Measurements from ENCODE around the gene FN1. TPM values are rescaled to one million over a fixed set of nuclear protein-coding genes. Genes with fewer than 3 reads are reported as not detected.

Gene FN1
- total RNA-seq, 2 donors from 2014 or later, result 115 to 315 TPM

GRCh38 chr2:215319500-215319899 lies 116.4 kb downstream of the FN1 start:
- intact Hi-C loops (cut with DNase I), result no loop called here
- Histone ChIP-seq H3K4me3 (no peak overlapping the region), H3K9ac (ENCODE audit: low read depth in 2 of 2, low read length in 2 of 2) (no peak overlapping the region), H3K9me3 (no peaks in the 10 kb centered on the region), H3K36me3 (no peaks in the 10 kb centered on the region), H3K27ac (no peak overlapping the region), H3K27me3 (no peaks in the 10 kb centered on the region), H3K4me1 (no peaks in the 10 kb centered on the region)
- TF ChIP-seq CTCF (IDR thresholded peaks at IDR 0.05), result no peak
- DNase-seq, result no peak

DNA sequence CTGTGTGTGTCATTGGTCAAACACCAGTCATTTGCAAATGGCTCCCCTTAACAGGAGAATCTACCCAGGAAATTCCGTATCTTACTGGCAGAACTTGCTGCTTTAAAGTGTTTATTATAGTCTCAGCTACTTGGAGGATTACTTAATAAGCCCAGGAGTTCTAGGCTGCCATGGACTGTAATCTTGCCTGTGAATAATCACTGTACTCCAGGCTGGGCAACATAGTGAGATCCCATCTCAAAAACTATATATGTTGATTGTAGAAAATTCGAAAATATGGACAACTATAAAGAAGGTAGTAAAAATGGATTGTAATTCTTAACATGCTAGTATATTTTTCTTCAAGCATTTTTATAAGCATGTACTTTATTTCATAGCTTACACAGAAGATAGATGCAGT lies 119.5 kb downstream of the FN1 start:
- no peak for DNase-seq
- no peak overlapping the region for H3K27ac ChIP-seq
- H3K9me3 ChIP-seq, result no peaks in the 10 kb centered on the region
- TF ChIP-seq CTCF (IDR thresholded peaks at IDR 0.05), result no peak
- H3K4me1 ChIP-seq, result no peaks in the 10 kb centered on the region
- H3K27me3 ChIP-seq, result no peaks in the 10 kb centered on the region
- no peaks in the 10 kb centered on the region for H3K36me3 ChIP-seq
- H3K4me3 ChIP-seq, result no peak overlapping the region
- H3K9ac ChIP-seq (ENCODE audit: low read depth in 2 of 2, low read length in 2 of 2), result no peak overlapping the region
- intact Hi-C loops (cut with DNase I), result no loop called here

DNA sequence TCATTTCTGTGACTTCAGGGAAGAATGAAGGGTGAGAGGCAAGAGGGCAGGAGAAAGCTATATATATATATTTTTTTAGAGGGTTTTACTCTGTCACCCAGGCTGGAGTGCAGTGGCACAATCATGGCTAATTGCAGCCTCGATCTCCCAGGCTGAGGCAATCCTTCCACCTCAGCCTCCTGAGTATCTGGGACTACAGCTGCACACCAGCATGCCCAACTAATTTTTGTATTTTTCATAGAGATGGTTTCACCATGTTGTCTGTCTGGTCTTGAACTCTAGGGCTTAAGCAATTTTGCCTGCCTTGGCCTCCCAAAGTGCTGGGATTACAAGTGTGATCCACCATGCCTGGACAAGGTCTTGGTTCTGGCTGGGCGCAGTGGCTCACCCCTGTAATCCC lies 120.6 kb downstream of the FN1 start:
- no peaks in the 10 kb centered on the region for H3K27me3 ChIP-seq
- H3K9ac ChIP-seq (ENCODE audit: low read depth in 2 of 2, low read length in 2 of 2), result no peak overlapping the region
- H3K27ac ChIP-seq, result no peak overlapping the region
- TF ChIP-seq CTCF (IDR thresholded peaks at IDR 0.05), result no peak
- intact Hi-C loops (cut with DNase I), result no loop called here
- no peaks in the 10 kb centered on the region for H3K4me1 ChIP-seq
- H3K9me3 ChIP-seq, result no peaks in the 10 kb centered on the region
- no peaks in the 10 kb centered on the region for H3K36me3 ChIP-seq
- no peak for DNase-seq
- H3K4me3 ChIP-seq, result no peak overlapping the region

- H3K27ac ChIP-seq, result no peak overlapping the region
- H3K4me3 ChIP-seq, result no peak overlapping the region
- H3K27me3 ChIP-seq, result no peaks in the 10 kb centered on the region
- no peak for TF ChIP-seq CTCF (IDR thresholded peaks at IDR 0.05)
- DNase-seq, result no peak
- intact Hi-C loops (cut with DNase I), result no loop called here
- H3K36me3 ChIP-seq, result no peaks in the 10 kb centered on the region
- H3K4me1 ChIP-seq, result no peaks in the 10 kb centered on the region
- H3K9me3 ChIP-seq, result no peaks in the 10 kb centered on the region
- H3K9ac ChIP-seq (ENCODE audit: low read depth in 2 of 2, low read length in 2 of 2), result no peak overlapping the region
These were observed 121.0 kb downstream of the FN1 start for GRCh38 chr2:215314896-215315295.

DNA sequence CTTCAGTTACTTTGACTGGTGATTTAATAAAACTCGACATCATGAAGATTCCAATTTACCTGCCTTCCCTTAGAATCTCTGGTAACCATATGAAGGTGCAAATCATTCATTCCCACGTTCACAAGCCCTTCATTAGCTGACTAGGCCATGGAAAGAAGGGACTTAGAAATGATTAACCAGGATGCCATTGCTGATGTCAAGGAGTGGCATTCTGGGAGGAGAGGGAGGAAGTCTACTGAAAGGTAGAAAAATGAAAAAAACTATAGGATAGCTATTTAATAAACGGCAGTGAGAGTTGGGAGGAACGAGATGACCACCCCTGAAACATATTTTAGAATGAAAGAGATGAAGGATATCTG lies 122.6 kb downstream of the FN1 start:
- Histone ChIP-seq H3K27ac (no peak overlapping the region), H3K4me1 (no peaks in the 10 kb centered on the region), H3K27me3 (no peaks in the 10 kb centered on the region), H3K4me3 (no peak overlapping the region), H3K9me3 (no peaks in the 10 kb centered on the region), H3K36me3 (no peaks in the 10 kb centered on the region), H3K9ac (ENCODE audit: low read depth in 2 of 2, low read length in 2 of 2) (no peak overlapping the region)
- TF ChIP-seq CTCF (IDR thresholded peaks at IDR 0.05), result no peak
- DNase-seq, result no peak
- intact Hi-C loops (cut with DNase I), result no loop called here
